HG02571 (cell line): ENCODE results near the gene TAOK3.
"Not testable (repeated sequence)": the region's sequence is repeated elsewhere in the genome, so short reads cannot be mapped to it uniquely, and the experiment has no call there.

Experiments
- ATAC-seq: cut with Tn5 transposase; IDR thresholded peaks from one replicate; pipeline ENCODE4 v1.9.1; 2021; ENCODE audit warnings: mild to moderate bottlenecking, moderate library complexity; ENCODE audit not compliant: unreplicated experiment

TAOK3 gene

DNA sequence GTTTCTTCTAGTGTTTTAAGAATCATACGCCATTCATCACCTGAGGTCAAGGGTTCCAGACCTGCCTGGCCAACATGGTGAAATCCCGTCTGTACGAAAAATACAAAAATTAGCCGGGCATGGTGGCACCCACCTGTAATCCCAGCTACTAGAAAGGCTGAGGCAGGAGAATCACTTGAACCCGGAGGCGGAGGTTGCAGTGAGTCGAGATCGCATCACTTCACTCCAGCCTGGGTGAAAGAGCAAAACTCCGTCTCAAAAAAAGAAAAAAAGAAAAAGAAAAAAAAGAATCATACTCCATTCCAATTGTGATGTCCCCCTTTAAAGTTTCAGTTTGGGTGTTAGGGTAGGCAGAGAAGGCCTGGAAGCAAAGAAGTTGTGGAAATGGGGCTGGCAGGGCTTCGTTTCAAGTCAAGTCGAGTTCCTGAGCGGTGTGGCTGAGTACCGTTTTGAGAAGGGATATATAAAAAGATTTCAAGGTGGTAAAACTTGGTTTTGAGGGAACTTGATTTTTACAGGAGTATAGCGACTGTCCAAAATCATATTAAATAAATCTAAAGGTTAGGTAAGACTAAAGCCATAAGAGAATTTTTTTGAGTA, 1.5 kb upstream of the TAOK3 start:
- no peak for ATAC-seq

DNA sequence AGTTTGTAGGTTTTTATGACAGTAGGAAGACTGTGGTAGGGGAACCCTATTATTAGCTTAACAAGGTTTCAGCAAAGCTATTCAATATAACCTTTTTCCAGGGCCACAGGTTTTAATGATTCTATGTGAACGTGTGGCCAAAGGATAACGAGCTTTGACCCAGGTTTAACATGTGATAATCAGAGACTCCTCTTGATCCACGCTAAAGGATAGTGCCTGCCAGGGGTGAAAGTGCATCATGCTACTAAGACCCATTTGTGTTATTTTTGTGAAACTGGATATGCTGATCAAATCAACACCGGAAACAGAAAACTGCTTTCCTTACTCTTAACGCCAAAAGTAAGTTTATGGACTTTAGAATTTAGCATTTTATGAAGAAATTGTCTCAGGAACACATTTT, 909 bp upstream of the TAOK3 start:
- no peak for ATAC-seq

DNA sequence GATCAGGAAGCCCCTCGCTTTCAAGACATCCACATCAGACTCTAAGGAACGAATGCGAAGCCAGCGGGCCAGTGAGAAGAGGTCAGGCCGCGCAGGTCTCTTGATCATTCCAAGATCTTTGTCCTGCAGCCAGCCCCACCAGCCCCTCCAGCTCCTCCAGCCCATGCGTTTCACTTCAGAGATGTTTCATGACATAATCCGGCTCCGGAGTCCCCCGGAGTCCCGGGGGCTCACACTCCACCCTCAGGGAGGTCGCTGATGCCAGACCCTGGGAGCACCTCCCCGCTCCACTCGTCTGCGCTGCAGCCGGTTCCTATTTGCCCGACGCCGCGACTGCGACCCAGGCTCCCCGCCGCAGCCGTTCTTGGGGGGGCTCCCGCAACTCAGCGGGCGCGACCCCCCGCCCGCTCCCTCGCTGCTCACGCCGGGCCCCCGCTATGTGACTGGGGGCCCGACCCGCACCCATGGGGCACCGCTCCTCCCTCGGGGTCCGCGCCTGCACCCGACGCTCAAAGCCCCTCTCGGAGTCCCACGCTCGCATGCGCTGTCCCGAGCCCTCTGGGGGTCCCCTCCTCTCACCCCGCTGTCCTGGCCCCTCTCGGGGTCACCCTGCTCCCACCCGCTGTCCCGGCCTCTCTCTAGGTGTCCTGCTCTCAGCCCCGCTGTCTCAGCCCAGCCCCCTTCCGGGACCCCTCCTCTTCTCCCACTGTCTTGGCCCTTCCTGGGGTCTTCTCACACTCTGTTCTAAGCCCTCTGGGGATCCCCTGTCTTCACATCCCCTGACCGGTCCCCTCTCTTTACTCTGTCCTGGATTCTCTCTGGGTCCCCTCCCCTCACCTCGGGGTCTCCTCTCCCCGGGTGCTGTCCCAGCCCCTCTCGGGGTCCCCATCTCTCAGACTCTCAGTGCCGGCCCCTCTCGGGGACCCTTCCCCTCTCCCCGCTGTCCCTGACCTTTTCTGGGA, 1.1 kb downstream of the TAOK3 start:
- ATAC-seq = no peak

DNA sequence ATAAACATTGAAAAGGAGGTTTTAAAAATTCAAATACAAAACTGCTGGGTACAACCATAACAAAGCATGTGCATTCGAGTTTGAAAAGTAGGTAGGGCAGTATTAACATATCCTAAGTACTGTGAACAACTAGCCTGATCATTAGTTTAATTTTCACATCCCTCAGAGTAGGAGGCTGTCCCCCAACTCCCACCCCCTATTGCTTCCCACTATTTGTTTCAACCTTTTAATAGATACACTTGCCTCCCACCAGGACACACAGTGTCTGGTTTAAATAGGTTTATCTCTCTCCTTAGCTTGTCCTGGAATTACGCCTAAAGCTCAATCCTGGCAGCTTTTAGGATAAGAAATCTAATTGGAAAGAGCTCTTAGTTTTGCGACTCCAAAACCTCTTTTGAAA, 2.1 kb downstream of the TAOK3 start:
- ATAC-seq = no peak

DNA sequence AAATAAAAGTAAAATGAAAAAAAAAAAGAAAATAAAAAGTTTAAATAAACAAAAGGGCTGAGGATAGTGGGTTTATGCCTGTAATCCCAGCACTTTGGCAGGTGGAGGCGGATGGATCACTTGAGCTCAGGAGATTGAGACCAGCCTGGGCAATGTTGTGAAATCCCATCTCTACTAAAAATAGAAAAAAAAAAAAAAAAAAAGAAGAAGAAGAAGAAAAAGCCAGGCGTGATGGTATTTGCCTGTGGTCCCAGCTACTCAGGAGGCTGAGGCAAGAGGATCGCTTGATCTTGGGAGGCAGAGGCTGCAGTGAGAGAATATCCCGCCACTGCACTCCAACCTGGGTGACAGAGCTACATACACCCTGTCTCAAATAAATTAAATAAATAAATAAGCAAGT, 3.9 kb downstream of the TAOK3 start:
- no peak for ATAC-seq

DNA sequence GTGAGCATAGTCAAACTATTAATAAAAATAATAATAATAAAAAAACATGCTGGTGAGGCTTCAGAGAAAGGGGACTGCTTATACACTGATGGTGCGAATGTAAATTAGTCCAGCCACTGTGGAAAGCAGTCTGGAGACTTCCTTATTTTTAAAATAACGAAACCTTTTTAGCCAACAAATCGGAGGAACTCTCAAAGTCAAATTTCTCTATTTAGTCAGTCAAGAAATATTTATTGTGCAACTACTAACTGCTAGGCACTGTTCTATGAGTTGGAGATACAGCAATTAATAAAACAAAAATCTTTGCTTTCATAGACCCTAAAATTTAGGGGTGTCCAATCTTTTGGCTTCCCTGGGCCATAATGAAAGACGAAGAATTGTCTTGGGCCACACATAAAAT, 10.8 kb downstream of the TAOK3 start:
- no peak for ATAC-seq

DNA sequence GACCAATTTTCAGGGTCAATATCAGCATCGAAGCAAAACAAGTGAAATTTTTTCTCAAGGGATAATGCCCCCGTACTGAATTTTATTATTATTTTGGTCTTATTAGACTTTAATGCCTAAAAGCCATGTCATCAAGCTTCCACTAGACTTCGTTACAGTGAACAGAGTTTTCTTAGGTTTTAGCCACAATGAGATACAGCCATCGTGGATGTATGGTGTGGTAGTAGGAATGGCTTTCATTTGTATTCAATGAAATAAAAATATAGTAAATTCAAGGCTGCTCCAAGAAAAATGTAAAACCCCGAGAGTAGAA, 11.7 kb downstream of the TAOK3 start:
- no peak for ATAC-seq

DNA sequence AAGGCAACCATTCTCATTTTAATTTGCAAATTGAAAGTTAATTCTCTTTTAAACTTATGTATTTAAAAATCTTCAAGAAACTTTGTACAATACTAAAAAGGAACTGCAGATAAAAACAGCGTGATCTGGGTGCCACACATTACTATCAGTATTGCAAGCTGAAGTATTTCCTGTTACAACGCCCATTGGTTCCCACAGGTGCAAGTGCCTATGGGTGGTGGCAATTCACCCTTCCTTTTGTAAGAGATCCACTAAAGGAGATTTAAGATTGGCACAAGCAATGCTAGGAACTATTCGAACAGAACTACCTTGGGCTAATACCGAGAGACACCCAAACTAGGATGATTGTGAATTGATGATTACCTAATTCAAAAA, 13.2 kb downstream of the TAOK3 start:
- no peak for ATAC-seq

DNA sequence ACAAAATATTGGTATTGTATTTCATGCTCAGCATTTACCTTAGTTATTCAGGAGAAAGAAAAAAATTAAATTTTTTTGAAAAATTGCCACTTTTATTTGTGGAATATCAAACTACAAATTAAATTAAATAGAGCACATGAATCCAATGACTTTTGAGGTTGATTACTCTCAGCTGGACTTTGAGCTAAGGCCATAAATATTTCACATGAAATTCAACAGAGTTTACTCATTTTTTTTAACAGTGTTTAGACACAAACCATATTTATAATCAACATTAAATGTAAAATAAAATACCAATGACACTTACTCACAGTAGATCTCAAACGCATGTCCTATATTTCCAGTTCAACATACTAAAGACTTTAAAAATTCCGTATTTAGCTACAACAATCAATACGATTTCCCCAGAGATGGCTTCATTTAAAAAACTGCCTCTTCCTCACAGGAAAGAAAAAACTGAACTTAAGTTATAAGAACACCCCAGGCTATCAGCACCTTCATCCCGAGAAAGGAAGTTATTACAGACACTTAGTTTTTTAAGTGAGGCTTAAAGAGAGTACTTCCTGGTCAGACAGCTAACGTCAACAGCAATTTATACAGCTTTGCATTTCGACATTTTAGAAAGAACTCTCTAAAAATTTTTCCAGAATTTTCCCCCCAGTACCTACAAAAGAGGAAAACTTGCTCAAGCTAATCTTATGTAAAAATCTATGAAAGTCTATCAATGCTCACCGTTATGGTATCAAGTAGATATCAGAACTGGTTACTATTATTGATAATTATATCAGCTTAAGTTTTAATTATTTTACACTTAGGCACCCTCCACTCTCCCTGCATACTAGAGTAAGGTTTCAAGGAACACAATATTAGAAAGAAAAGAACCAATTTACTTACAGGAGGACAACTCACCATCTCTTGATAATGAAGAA, 13.8 kb downstream of the TAOK3 start:
- ATAC-seq = no peak

DNA sequence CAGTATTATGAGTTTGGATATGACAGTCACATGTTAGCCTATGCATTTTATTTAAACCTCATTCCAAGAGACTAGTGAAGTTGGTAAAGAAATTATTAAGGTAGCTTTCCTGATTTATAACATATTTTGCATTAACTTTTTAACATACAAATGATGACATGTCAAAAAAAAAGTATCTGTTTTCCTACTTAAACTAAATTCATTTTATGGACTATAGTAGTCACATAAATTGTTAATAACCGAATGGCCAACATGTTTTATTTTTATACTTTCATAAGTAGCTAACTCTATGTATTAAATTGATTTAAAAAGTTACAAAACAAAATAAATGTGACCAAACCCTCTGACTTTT, 14.7 kb downstream of the TAOK3 start:
- no peak for ATAC-seq

DNA sequence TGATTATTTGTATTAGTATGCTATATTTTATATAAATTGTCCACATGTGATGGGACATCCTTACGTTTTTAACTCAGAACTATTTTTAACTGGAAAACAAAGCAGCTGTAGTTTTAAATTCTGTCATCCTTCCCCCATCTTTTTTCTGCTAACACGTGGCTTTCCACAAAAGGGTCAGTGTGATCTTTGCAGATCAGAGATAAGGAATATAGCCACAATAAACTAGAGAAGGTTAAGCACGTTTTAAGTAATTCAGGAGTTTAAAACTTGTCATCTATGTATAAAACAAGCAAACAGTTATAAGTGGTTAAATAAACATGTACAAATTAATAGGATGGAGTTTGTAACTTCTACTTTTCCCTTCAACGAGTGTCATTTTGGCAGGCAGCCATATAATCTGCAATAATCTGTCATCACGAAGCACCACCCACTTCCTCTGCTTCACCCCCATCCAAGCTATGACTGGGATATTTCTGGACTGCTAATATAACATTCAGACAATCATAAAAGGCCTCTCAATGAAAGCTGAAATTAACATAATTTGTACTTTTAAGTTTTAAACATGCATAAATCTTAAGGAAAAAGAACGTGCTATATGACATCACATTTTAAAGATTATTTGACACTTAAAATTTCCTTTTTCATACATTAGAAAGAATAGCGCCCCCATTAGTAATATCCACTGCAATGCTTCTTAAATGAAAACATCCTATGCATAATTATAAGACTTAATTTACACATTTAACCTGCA, 15.3 kb downstream of the TAOK3 start:
- ATAC-seq = no peak

DNA sequence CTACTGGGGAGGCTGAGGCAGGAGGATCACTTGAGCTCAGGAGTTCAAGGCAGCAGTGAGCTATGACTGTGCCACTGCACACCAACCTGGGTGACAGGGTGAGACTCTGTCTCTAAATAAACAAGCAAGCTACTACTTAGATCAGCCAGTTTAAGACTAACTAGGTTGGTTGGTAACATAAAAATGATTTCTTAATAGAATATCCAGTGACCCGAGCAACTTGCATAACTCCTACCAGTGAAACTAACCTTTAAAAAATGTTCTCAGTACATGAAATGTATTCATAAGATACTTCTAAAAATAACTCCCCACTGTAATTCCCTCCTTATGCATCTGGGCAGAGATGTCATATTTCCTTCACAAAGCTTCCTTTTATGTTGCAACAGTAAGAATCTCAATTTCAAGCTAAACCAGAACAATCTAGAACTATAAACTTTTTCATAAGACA, 15.9 kb downstream of the TAOK3 start:
- no peak for ATAC-seq

DNA sequence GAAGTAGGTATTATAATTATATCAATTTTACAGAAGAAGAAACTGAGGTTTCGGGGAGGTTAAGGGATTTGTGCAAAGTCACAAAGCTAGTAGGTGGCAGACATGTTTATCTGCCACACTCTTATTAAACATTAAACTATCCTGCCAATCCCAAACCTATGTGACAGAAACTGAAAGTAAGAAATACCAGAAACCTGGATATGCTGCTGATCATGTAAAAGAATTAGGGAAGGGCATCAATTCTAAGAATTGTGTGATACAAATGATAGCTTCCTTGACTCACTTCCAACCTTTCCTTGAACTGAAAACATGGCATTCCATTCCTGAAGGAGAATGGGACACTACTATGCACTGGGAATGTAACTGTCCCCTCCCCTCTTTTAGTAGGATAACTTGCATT, 16.9 kb downstream of the TAOK3 start:
- no peak for ATAC-seq

DNA sequence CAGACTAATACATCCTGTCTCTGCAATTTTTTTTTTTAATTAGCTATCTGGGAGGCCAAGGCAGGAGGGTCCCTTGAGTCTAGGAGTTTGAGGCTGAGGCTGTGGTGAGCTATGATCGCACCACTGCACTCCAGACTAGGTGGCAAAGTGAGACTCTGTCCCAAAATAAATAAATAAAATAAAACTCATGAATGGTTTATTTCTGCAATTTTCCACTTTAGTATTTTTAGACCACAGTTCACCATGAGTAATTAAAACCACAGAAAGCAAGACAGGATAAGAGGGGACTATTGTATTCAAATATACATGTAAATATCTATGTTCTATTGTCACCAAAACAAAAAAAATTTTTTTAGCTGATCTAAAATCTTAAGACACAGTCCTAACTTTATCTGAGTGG, 17.8 kb downstream of the TAOK3 start:
- no peak for ATAC-seq

DNA sequence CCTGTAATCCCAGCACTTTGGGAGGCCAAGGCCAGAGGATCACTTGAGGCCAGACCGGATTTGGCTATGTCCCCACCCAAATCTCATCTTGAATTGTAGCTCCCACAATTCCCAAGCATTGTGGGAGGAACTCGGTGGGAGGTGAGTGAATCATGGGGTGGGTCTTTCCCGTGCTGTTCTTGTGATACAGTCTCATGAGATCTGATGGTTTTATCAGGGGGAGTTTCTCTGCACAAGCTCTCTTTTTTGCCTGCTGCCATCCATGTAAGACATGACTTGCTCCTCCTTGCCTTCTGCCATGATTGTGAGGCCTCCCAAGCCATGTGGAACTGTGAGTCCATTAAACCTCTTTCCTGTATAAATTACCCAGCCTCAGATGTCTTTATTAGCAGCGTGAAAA, 18.2 kb downstream of the TAOK3 start:
- not testable (repeated sequence) for ATAC-seq

DNA sequence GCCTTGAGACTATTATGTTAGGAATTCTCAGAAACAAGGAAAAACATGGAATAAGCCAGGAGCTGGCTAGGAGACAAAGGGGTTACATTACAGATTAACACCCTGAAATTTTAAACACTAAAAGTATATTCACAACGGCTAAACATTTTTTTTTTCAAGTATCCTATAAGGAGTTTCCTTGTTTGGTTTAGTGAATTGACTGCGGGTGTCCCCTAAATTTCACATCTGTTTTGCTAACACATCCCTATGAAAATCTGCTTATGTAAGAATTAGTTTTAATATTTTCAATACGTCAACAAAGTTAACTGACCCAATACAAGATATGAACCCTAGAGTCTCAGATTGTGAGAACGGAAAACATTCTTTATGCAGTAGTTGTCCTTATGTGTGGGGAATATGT, 19.0 kb downstream of the TAOK3 start:
- no peak for ATAC-seq

DNA sequence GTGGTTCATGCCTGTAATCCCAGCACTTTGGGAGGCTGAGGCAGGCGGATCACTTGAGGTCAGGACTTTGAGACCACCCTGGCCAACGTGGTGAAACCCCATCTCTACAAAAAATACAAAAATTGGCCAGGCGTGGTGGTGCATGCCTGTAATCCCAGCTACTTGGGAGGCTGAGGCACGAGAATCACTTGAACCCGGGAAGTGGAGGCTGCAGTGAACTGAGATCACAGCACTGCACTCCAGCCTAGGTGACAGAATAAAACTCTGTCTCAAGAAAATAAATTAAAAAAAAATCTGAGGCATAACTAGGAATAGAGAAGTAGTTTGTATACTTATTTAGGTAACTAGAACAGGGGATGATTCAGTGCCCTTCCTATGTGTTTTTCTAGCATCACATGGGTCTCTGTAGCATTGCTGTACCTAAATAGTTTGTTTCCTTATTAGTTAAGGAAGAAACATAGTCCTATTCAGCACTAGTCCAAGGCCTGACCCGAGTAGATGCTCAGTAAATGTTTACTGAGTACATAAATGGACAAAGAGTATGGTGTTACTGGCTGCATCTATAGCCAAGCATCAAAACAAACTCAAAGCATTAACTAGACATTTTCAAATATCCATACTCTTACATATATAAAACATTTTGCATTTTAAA, 21.7 kb downstream of the TAOK3 start:
- ATAC-seq = no peak

DNA sequence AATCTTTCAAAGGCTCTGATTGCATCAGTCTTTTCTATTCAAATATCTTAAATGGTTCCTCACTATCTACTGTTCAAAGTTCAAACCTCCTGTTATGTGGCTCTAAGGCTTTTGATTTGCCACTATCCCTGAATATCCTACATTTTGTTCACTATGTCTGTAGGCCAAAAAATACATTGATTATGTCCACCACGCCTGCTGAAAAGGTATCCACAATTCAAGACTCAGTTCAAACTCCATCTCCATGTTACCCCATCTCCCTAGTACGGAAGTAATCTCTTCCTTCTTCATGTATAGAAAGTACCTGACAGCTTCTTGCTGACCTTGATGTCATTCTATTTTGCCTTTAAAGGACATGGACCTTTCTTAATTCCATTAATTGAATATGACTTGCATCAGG, 24.8 kb downstream of the TAOK3 start:
- no peak for ATAC-seq

DNA sequence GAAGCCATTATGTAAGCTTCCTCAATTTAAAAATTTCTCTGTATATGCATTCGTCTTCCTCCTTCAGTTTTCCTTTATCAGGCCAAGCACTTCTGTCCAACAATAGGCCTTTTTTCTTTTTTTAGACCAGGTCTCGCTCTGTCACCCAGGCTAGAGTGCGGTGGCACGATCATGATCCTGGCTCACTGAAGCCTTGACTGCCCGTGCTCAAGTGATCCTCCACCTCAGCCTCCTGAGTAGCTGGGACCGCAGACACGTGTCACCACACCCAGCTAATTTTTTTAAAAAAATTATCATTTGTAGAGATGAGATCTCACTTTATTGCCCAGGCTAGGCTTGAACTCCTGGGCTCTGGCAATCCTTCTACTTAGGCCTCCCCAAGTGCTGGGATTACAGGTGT, 25.8 kb downstream of the TAOK3 start:
- no peak for ATAC-seq

DNA sequence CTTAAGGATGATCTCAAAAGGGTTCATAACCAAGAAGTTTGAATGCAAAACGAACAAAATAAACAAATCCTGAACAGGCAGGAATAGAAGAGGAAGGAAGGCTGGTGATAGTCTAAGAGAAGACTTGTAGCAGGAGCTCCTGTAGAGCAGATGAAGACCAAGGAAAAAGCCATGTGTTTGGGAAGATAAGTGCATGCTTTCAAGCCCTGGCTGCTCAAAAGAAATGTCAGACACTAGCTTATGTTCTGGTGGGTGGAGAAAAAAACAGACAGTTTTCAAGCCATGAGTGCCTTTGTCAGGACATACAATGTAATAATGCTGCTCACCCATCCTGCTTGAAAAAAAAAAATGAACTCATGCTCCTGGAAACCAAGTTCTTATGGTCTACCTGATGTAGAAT, 27.4 kb downstream of the TAOK3 start:
- ATAC-seq = no peak
